Spleen (tissue), 11 donors: ENCODE results near the gene EDN3. TPM values are rescaled to one million over a fixed set of nuclear protein-coding genes. Genes with fewer than 3 reads are reported as not detected.

ENCODE experiments used
- DNase-seq: peaks from one replicate; pipeline ENCODE4 v3.0.0-alpha.2; 2020
- H3K27ac ChIP-seq, 8 donors: fragments of 200-600 bp; sonication (generic) in 7 of 8; 1 replicate in 4 of 8; 2 replicates in 4 of 8; pipeline versions ENCODE4 v1.5.0 to v1.8.0; 2016 to 2021; ENCODE audit warnings: inconsistent platforms in 4 of 8, mild to moderate bottlenecking in 4 of 8, moderate library complexity in 1 of 8
- H3K27me3 ChIP-seq, 7 donors: fragments of 200-600 bp; sonication (generic) in 6 of 7; replicated peaks in 1 of 7; 1 replicate in 4 of 7; 2 replicates in 3 of 7; pipeline versions ENCODE4 v1.5.0 to v1.8.0; 2016 to 2021; ENCODE audit warnings: inconsistent platforms in 3 of 7, mild to moderate bottlenecking in 1 of 7
- H3K36me3 ChIP-seq, 6 donors: fragments of 200-600 bp; sonication (generic) in 5 of 6; 1 replicate in 4 of 6; 2 replicates in 2 of 6; pipeline versions ENCODE4 v1.5.0 to v1.8.0; 2016 to 2021; ENCODE audit warnings: inconsistent platforms in 2 of 6
- H3K4me1 ChIP-seq, 6 donors: fragments of 200-600 bp; sonication (generic) in 5 of 6; 1 replicate in 3 of 6; 2 replicates in 3 of 6; pipeline versions ENCODE4 v1.5.0 to v1.8.0; 2016 to 2021; ENCODE audit warnings: inconsistent platforms in 3 of 6
- H3K4me3 ChIP-seq, 8 donors: fragments of 200-600 bp; sonication (generic) in 7 of 8; 1 replicate in 4 of 8; 2 replicates in 4 of 8; pipeline versions ENCODE4 v1.5.0 to v1.8.0; 2016 to 2021; ENCODE audit warnings: inconsistent platforms in 4 of 8, mild to moderate bottlenecking in 4 of 8, moderate library complexity in 2 of 8
- H3K9me3 ChIP-seq, 8 donors: fragments of 200-600 bp; sonication (generic) in 7 of 8; 1 replicate in 4 of 8; 2 replicates in 4 of 8; pipeline versions ENCODE4 v1.5.0 to v1.8.0; 2016 to 2021; ENCODE audit warnings: inconsistent platforms in 4 of 8
- CTCF ChIP-seq, 11 experiments: fragments of 200-600 bp in 7 of 11; fragments of 450-650 bp in 4 of 11; sonication (generic) in 4 of 11; IDR thresholded peaks in 8 of 11; conservative IDR thresholded peaks in 3 of 11; 1 replicate in 7 of 11; 2 replicates in 4 of 11; pipeline versions ENCODE4 v1.4.0 to v1.8.0; 2016 to 2021; ENCODE audit warnings: antibody characterized with exemption in 11 of 11, inconsistent platforms in 4 of 11, mild to moderate bottlenecking in 1 of 11
- POLR2A ChIP-seq, 3 donors: fragments of 450-650 bp; IDR thresholded peaks; one replicate each; pipeline ENCODE4 v1.5.1; 2017; ENCODE audit warnings: antibody characterized with exemption in 3 of 3, mild to moderate bottlenecking in 1 of 3
- POLR2AphosphoS5 ChIP-seq, 3 donors: sonication (generic); formaldehyde crosslinking; IDR thresholded peaks; one replicate each; pipeline ENCODE4 v1.5.1; 2017; ENCODE audit warnings: antibody characterized with exemption in 3 of 3
- WGBS, 5 donors: extraction: QIAGEN DNeasy Blood & Tissue Kit in 3 of 5; methylation state at CpG; one replicate each; pipeline versions ENCODE4 v1.1.5 to v1.1.7; 2013 to 2018; 5-methylcytosine and 5-hydroxymethylcytosine counted together
- intact Hi-C: fragments of 100-400 bp; cut with DNase I; formaldehyde crosslinking; loops from one replicate; pipeline ENCODE4 v1.15.0; 2023; ENCODE audit warnings: low total_unique reads
- polyA plus RNA-seq, 3 donors: library from polyadenylated mRNA; stranded (reverse); fragments of 200-250 nt; gene quantifications; one replicate each; pipeline ENCODE4 v1.2.1, GENCODE V29; 2013
- total RNA-seq, 7 donors: library from RNA; depleted of rRNA in 3 of 7; stranded (reverse); fragments of >200 nt in 3 of 7; fragmentation: NEBNext Ultra II Directional in 4 of 7; extraction: Animal tissue kit (Norgen Biotek cat#: 25700) in 4 of 7; gene quantifications; one replicate each; pipeline versions ENCODE4 v1.1.0 to v1.2.1, GENCODE V29; 2016 to 2021
- donor health status: healthy with polysubstance abuse.
- donor health status: DM: no; HTN: no; CAD: no; lungs with moderate emphysema.
- donor health status: DM: no; HTN: no; CAD: no.
- donor health status: Bipolar disorder and iron deficiency.
- donor health status: healthy.
- donor health status: DM: no; HTN: no; CAD: no.
- donor health status: DM: yes; HTN: yes; CAD: no.

Gene EDN3
- total and polyA plus RNA-seq, 10 donors: 1.6 to 13.6 (median 6.1) TPM

- no peak for DNase-seq
- 72 to 84% (median 77%) methylated on average over 3 of the region's 3 CpGs for WGBS, 5 donors
These were observed 75.1 kb downstream of the EDN3 start for GRCh38 chr20:59375541-59375940.

More at GRCh38 chr20:59375541-59375940, 75.1 kb downstream of the EDN3 start:
- Histone ChIP-seq H3K9me3 (no peaks in the 10 kb centered on the region), H3K36me3 (no peaks in the 10 kb centered on the region), H3K4me3 (no peak overlapping the region), H3K27ac (no peak overlapping the region), H3K4me1 (no peaks in the 10 kb centered on the region), H3K27me3 (no peaks in the 10 kb centered on the region)
- intact Hi-C loops: no loop called here
- TF ChIP-seq POLR2A (IDR thresholded peaks at IDR 0.05) (no peak), POLR2AphosphoS5 (IDR thresholded peaks at IDR 0.05) (no peak), CTCF (IDR thresholded peaks at IDR 0.05 in 8 of 11, conservative IDR thresholded peaks at IDR 0.05 in 3 of 11) (no peak)

Other genes starting within 250 kb of the EDN3 start
- gene ZNF831, start 136.8 kb upstream of the EDN3 start, total RNA-seq: 10 to 100 TPM in 5 of 7 donors, 1 to 10 TPM in 2; 7.8 to 29.2 (median 14.6) TPM
- 1 to 10 TPM; 1.2 to 3.5 (median 1.7) TPM for gene ZNF831, start 136.8 kb upstream of the EDN3 start, polyA plus RNA-seq